CD4-positive, alpha-beta T cell treated with Interferon gamma for 1 hour (primary cell): ENCODE data around the gene TCF21.
"Not testable (repeated sequence)": the region's sequence is repeated elsewhere in the genome, so short reads cannot be mapped to it uniquely, and the experiment has no call there.

Experiments used
- DNase-seq: peaks from one replicate; pipeline ENCODE4 v3.0.0-alpha.2; 2020

The TCF21 gene

GRCh38 chr6:133936352-133936751 is 47.4 kb downstream of the TCF21 start:
- DNase-seq, result not testable (repeated sequence)

DNA sequence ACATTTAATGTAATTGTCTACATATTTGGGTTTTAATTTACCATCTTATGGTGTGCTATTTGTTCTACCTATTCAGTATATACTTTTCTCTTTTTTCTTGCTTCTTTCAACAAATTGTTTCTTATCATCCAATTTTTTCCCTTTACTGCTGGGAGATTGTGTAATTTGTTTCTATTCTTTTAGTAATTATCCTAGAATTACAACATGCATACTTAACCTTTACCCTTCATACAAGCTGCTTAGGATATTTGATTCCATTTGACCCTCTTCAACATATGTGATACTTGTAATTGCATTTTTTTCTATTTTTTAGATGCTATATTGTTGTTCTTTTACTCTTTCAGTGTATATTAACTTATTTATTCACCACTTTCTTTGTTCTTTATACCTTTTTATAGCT is 49.0 kb downstream of the TCF21 start:
- no peak for DNase-seq

DNA sequence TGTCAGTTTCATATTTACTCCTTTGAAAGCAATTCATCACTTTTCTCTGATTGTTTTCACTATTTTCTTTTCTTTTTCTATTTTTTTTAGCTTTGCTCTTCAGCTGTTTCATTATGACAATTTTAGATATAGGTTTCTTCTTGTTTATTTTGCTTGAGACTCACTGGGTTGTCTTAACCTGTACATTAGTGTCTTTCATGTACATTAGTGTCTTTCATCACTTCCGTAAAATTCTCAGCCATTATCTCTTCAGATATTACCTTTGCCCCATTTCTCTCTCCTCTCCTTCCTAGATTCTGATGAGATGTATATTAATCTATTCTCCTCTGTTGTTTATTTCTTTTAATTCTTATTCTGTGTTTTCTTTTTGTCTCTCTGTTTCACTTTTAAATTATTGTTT is 49.6 kb downstream of the TCF21 start:
- no peak for DNase-seq

- no peak for DNase-seq
Observed at GRCh38 chr6:133939778-133940667, 51.1 kb downstream of the TCF21 start.
